HCT116 (cell line): ENCODE measurements around the gene KIAA1549. TPM values are rescaled to one million over a fixed set of nuclear protein-coding genes. Genes with fewer than 3 reads are reported as not detected.

ENCODE experiments used
- ATAC-seq: fragments of 200-7000 bp; cut with Tn5 transposase; 2 replicates; pipeline ENCODE4 v1.9.1; 2020; ENCODE audit warnings: mild to moderate bottlenecking, moderate library complexity
- BruUV-seq: library from RNA; stranded (reverse); fragments of 400-500 nt; replicated peaks from 2 replicates; lab custom pipeline; 2021; lab: Mats Ljungman, UMichigan
- CTCF ChIA-PET: fragments of 300-600 bp; sonication (Branson Sonifier 250); formaldehyde crosslinking; loops from one replicate; lab custom pipeline; 2021; ENCODE audit warnings: antibody characterized with exemption; lab: Charles Lee
- POLR2A ChIA-PET: fragments of 300-600, 350-600 bp; sonication (Branson Sonifier 250); formaldehyde crosslinking; loops from one replicate; lab custom pipeline; 2021; ENCODE audit warnings: antibody characterized with exemption; lab: Charles Lee
- RAD21 ChIA-PET, 2 experiments: fragments of 300-600 bp; sonication (Branson Sonifier 250); formaldehyde crosslinking; loops; one replicate each; lab custom pipeline; 2023; ENCODE audit warnings: low total read pairs in 2 of 2; ENCODE audit not compliant: uncharacterized antibody in 2 of 2, unreplicated experiment in 2 of 2, low non-redundant PET in 1 of 2; lab: Charles Lee
- DNase-seq: peaks from one replicate; pipeline ENCODE4 v3.0.0-alpha.2; 2010; ENCODE audit warnings: low read depth, low spot score
- H2AFZ ChIP-seq: fragments of 200-600 bp; shearing (Covaris generic), sonication (generic); 2 replicates; pipeline ENCODE4 v1.6.1; 2017; ENCODE audit warnings: low read depth, mixed run types, mixed read lengths, antibody characterized with exemption, low read length; ENCODE audit not compliant: poor library complexity, severe bottlenecking
- H3K27ac ChIP-seq: 2 replicates; pipeline ENCODE4 v1.5.1; 2012; ENCODE audit warnings: low read depth, low read length
- H3K27me3 ChIP-seq: fragments of 200-600 bp; sonication (generic); 2 replicates; pipeline ENCODE4 v1.6.1; 2016; ENCODE audit warnings: mixed run types, low read length, mixed read lengths; ENCODE audit not compliant: insufficient read depth
- H3K36me3 ChIP-seq, 2 experiments: fragments of 200-500 bp in 1 of 2; fragments of 200-600 bp in 1 of 2; sonication (Bioruptor generic) in 1 of 2; sonication (generic) in 1 of 2; 2 replicates each; pipeline versions ENCODE4 v1.5.1 to v1.6.1; 2014 to 2016; ENCODE audit warnings: low read length in 2 of 2, inconsistent platforms in 1 of 2, mixed read lengths in 1 of 2, mixed run types in 1 of 2; ENCODE audit not compliant: insufficient read depth in 2 of 2, control insufficient read depth in 1 of 2
- H3K4me1 ChIP-seq, 2 experiments: fragments of 200-600 bp in 1 of 2; sonication (generic) in 1 of 2; 2 replicates each; pipeline versions ENCODE4 v1.5.1 to v1.6.1; 2012 to 2017; ENCODE audit warnings: low read length in 2 of 2, inconsistent platforms in 1 of 2, mild to moderate bottlenecking in 1 of 2, mixed read lengths in 1 of 2, mixed run types in 1 of 2, moderate library complexity in 1 of 2; ENCODE audit not compliant: insufficient read depth in 2 of 2, control insufficient read depth in 1 of 2
- H3K4me2 ChIP-seq: fragments of 200-600 bp; sonication (generic); 2 replicates; pipeline ENCODE4 v1.6.1; 2017; ENCODE audit warnings: mixed run types, low read length, mixed read lengths
- H3K4me3 ChIP-seq, 2 experiments: fragments of 200-600 bp in 1 of 2; sonication (generic) in 1 of 2; replicated peaks in 1 of 2; 2 replicates each; pipeline ENCODE4 v1.5.1; 2011 to 2016; ENCODE audit warnings: low read length in 2 of 2, control low read depth in 1 of 2, low read depth in 1 of 2, mild to moderate bottlenecking in 1 of 2, mixed read lengths in 1 of 2, mixed run types in 1 of 2
- H3K79me2 ChIP-seq: fragments of 200-600 bp; sonication (generic); 2 replicates; pipeline ENCODE4 v1.6.1; 2017; ENCODE audit warnings: mild to moderate bottlenecking, mixed run types, low read length, moderate library complexity, mixed read lengths; ENCODE audit not compliant: insufficient read depth
- H3K9ac ChIP-seq: fragments of 200-600 bp; sonication (generic); 2 replicates; pipeline ENCODE4 v1.6.1; 2016; ENCODE audit warnings: low read length, mixed read lengths
- H3K9me2 ChIP-seq: fragments of 200-600 bp; sonication (generic), shearing (Covaris generic); 2 replicates; pipeline ENCODE4 v1.6.1; 2017; ENCODE audit warnings: mixed run types, mild to moderate bottlenecking, moderate library complexity; ENCODE audit not compliant: insufficient read depth
- H3K9me3 ChIP-seq, 2 experiments: fragments of 200-500 bp in 1 of 2; fragments of 200-600 bp in 1 of 2; sonication (Bioruptor generic) in 1 of 2; sonication (generic) in 1 of 2; 2 replicates each; pipeline ENCODE4 v1.6.1; 2014 to 2017; ENCODE audit warnings: low read length in 2 of 2, mixed read lengths in 2 of 2, inconsistent platforms in 1 of 2, low read depth in 1 of 2, mild to moderate bottlenecking in 1 of 2, mixed run types in 1 of 2, moderate library complexity in 1 of 2; ENCODE audit not compliant: control insufficient read depth in 1 of 2, insufficient read depth in 1 of 2
- H4K20me1 ChIP-seq: fragments of 200-600 bp; sonication (generic), shearing (Covaris generic); 2 replicates; pipeline ENCODE4 v1.6.1; 2017; ENCODE audit warnings: mixed run types, mild to moderate bottlenecking, moderate library complexity; ENCODE audit not compliant: insufficient read depth
- CBX3 ChIP-seq: IDR thresholded peaks from 2 replicates; pipeline ENCODE4 v1.6.1; 2012; ENCODE audit warnings: low read depth
- CEBPB ChIP-seq: IDR thresholded peaks from 2 replicates; pipeline ENCODE4 v1.6.1; 2012; ENCODE audit warnings: low read depth
- CTCF ChIP-seq, 3 experiments: fragments of 200-600 bp in 1 of 3; sonication (generic) in 1 of 3; IDR thresholded peaks in 2 of 3; conservative IDR thresholded peaks in 1 of 3; 2 replicates each; pipeline ENCODE4 v1.5.1; 2012 to 2017; ENCODE audit warnings: low read depth in 2 of 3, low read length in 2 of 3, antibody characterized with exemption in 1 of 3, borderline replicate concordance in 1 of 3, control low read depth in 1 of 3, mild to moderate bottlenecking in 1 of 3, mixed read lengths in 1 of 3, mixed run types in 1 of 3, moderate library complexity in 1 of 3; ENCODE audit not compliant: insufficient read depth in 1 of 3
- EGR1 ChIP-seq: IDR thresholded peaks from 2 replicates; pipeline ENCODE4 v1.6.1; 2012; ENCODE audit warnings: low read depth
- ELF1 ChIP-seq: IDR thresholded peaks from 2 replicates; pipeline ENCODE4 v1.6.1; 2012; ENCODE audit warnings: low read depth, borderline replicate concordance
- EZH2phosphoT487 ChIP-seq: fragments of 200-600 bp; IDR thresholded peaks from 2 replicates; pipeline ENCODE4 v1.6.1; 2018; ENCODE audit warnings: antibody characterized with exemption, borderline replicate concordance
- FOSL1 ChIP-seq: IDR thresholded peaks from 2 replicates; pipeline ENCODE4 v1.6.1; 2012; ENCODE audit warnings: low read depth
- POLR2AphosphoS5 ChIP-seq: IDR thresholded peaks from 2 replicates; pipeline ENCODE4 v1.6.1; 2011; ENCODE audit warnings: mild to moderate bottlenecking, low read depth, low read length, moderate library complexity
- SIN3A ChIP-seq: IDR thresholded peaks from 2 replicates; pipeline ENCODE4 v1.6.1; 2012; ENCODE audit warnings: low read depth
- ZFX ChIP-seq: fragments of 450-650 bp; IDR thresholded peaks from 2 replicates; pipeline ENCODE4 v1.6.1; 2017
- ZNF274 ChIP-seq: fragments of 200-500 bp; sonication (Bioruptor generic); IDR thresholded peaks from 2 replicates; pipeline ENCODE4 v1.6.1; 2014; ENCODE audit warnings: mild to moderate bottlenecking, low read depth, low read length, inconsistent platforms
- intact Hi-C: fragments of 100-400 bp; cut with micrococcal nuclease; formaldehyde crosslinking; loops from 2 replicates; pipeline ENCODE4 v1.10.0; 2022
- total RNA-seq: library from RNA; stranded (reverse); gene quantifications from one replicate; pipeline ENCODE4 v1.2.1, GENCODE V29; 2021; ENCODE audit not compliant: unreplicated experiment
- TF ChIP-seq, protein P1 (sequence below): IDR thresholded peaks from 2 replicates; pipeline ENCODE4 v1.6.1; 2012

The KIAA1549 gene
- total RNA-seq, 1 experiment from 2014 or later = 3.9 TPM

DNA sequence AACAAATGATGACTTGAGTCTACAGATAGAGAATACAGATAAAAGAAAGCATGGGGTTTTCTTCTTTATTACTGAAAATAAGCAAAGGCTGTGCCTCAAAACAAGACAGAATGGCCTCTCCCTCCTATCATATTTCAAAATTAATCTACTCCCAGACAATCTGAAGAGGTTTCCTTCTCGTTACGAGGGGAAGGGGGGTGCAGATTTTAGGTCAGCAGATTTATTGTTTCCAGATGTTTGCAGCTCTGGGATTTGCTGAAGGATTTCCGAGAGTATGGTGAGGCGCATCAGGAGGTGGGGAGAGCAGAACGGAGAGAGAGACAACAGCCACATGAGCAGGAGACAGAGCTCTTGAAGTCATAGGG is 89.8 kb downstream of the KIAA1549 start:
- no peaks in the 10 kb centered on the region for H4K20me1 ChIP-seq
- ChIA-PET RAD21 (no interaction called here), POLR2A (no interaction called here), CTCF (interaction anchor here (1.5 kb wide), 1 partner anchor 184 kb away, joined by 4 read pairs; no protein-coding TSS in a partner anchor)
- intact Hi-C loops = no loop called here
- H3K9ac ChIP-seq = no peak overlapping the region
- H3K36me3 ChIP-seq = no peaks in the 10 kb centered on the region
- no peak overlapping the region for H3K27ac ChIP-seq
- H2AFZ ChIP-seq = no peak overlapping the region
- H3K4me3 ChIP-seq = no peak overlapping the region
- H3K4me1 ChIP-seq = peaks cover 0 to 12% of the 10 kb centered on the region in 2 experiments; a peak in 2 of 4 replicates
- no peak for ATAC-seq
- DNase-seq = no peak
- H3K9me2 ChIP-seq = no peaks in the 10 kb centered on the region
- no peak overlapping the region for H3K4me2 ChIP-seq
- no peaks in the 10 kb centered on the region for H3K9me3 ChIP-seq
- TF ChIP-seq POLR2AphosphoS5 = no peak
- no peak for TF ChIP-seq EZH2phosphoT487
- TF ChIP-seq ZNF274 = no peak
- TF ChIP-seq CTCF (IDR thresholded peaks at IDR 0.05 in 2 of 3, conservative IDR thresholded peaks at IDR 0.05 in 1 of 3; ENCODE audit: borderline replicate concordance in 1 of 3, insufficient read depth in 1 of 3, low read depth in 2 of 3, low read length in 2 of 3) = no peak
- no peak for TF ChIP-seq ZFX
- TF ChIP-seq ELF1 = no peak
- no peak for TF ChIP-seq CEBPB
- TF ChIP-seq SIN3A = no peak
- no peak for TF ChIP-seq CBX3
- no peak for TF ChIP-seq EGR1
- TF ChIP-seq FOSL1 = no peak
- TF ChIP-seq, protein P1, sequence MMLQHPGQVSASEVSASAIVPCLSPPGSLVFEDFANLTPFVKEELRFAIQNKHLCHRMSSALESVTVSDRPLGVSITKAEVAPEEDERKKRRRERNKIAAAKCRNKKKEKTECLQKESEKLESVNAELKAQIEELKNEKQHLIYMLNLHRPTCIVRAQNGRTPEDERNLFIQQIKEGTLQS = no peak
- no TSS peak for BruUV-seq
- H3K79me2 ChIP-seq = no peaks in the 10 kb centered on the region
- no peaks in the 10 kb centered on the region for H3K27me3 ChIP-seq
